Stimulated activated CD4-positive, alpha-beta T cell treated with anti-CD3 and anti-CD28 coated beads, Interleukin-2, amount 100 ng/mL, for 24 hours (primary cell): ENCODE results near the gene PKDCC.
A peak's percentile ranks its signal among the peaks of the same experiment; 100 is the strongest.

Experiments
- DNase-seq, 2 donors: peaks; one replicate each; pipeline ENCODE4 v3.0.0-alpha.2; 2020

The PKDCC gene

DNA sequence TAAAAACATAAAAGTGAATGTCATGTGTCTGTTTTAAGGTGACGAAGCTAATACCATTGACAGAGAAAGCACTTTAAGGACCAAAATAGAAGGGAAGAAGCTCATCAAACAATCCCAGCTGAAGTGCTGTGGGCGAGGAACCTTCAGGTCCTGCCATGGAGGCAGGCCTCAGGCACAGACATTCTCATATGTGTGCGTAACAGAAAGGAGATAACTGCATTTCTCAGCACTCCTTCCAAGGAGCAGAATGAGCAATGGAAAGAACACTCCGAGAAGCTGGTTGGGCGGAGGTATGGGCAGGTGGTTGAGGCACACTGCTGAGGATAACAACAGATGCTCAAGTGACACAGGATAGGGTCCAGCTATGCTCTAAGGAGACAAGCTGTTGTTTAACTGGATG lies 42.4 kb downstream of the PKDCC start:
- DNase-seq = no peak

DNA sequence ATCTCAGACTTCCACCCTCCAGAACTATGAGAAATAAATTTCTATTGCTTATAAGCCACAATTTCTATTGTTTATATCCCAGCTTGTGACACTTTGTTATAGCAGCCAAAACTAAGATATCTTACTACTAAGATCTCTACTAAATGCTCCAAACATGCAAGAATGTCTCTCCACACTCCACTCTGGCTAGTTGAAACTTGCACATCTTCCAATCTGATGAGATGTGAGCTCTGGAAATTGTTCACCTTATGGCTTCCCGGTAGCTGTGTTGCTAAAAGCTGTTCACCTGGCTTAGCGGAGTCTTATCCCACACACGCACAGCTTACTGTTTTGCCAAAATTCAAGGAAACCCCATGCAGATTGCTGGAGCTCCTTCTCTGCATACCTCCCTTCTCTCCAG lies 43.9 kb downstream of the PKDCC start:
- DNase-seq = no peak

DNA sequence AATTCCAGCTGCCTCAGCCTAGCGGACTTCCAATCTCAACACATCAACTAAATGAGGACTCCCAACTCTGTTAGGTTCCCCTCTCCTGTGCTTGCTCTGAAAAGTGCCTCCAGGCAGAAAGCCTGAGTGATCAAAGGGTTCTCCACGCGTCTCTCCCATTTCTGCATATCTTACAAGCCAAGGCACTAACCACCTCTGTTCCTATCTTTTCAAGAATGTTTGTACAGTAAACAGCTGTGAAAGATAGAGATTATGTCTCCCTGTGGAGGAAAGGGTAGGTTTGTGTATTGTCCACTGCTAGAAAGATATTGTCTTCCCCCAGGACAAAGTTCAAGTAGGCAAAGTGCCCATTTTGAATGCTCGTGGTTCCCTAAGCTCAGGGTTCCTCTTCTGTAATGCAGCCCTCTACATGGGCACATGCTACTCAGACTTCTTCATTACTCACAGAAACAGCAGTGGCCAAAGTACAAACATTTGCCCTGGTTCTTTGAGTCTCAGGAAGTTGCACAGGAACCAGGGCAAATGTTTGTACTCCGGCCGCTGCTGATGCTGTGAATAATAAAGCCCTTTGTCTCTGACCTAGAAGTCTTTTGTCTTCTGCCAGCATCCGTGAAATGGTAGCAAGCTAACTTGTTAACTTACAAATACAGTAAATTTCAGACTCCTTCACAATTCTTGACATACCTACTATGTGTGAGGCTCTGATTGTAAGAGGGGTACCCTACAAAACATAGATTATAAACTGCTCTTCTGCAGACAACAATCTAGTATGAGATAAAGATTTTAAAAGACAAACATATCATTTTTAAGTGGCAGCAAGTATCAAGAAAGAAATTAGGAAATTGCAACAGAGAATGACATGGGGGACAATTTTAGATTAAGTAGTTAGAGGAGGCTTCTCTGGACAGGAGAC lies 44.5 kb downstream of the PKDCC start:
- DNase-seq = no peak

DNA sequence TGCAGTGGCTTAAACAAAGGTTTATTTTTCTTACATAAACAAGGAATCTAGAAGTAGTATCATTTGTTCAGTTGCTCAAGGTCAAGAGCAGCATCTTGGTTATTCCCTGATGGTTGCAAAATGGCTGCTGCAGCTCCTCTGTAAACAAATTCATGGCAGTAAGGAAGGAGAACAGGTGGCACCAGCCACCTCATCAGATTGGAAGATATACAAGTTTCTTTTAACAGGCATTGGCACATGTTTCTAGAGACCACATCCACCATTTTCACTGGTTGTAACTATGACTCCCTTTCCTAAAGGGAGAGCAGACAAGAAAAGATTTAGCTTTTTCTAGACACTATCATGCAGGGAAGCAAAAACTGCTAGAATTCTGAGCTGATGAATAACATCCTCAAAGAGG lies 46.3 kb downstream of the PKDCC start:
- no peak for DNase-seq

DNA sequence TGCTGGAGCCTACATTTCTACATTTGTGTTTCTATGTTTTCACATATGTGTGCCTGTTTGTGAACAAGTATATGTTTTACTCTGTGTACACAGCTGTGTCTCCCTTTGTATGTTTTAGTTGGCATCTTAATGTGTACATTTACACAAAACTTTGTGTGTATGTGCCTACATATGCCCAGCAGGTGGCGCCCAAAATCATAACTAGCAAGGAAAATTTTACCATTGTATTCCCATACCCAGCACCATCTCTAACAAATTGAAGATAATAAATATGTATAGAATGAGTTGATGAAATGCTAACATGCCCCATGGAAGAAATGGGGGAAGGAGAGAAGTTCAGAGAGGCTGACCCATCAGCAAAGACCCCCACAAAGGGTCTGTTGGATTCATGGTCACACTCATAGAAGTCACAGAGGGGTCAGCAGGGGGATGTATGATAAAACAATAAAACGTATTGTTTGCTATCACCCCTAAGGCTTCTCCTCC lies 48.1 kb downstream of the PKDCC start:
- peak; percentile 78 to 81 for DNase-seq

DNA sequence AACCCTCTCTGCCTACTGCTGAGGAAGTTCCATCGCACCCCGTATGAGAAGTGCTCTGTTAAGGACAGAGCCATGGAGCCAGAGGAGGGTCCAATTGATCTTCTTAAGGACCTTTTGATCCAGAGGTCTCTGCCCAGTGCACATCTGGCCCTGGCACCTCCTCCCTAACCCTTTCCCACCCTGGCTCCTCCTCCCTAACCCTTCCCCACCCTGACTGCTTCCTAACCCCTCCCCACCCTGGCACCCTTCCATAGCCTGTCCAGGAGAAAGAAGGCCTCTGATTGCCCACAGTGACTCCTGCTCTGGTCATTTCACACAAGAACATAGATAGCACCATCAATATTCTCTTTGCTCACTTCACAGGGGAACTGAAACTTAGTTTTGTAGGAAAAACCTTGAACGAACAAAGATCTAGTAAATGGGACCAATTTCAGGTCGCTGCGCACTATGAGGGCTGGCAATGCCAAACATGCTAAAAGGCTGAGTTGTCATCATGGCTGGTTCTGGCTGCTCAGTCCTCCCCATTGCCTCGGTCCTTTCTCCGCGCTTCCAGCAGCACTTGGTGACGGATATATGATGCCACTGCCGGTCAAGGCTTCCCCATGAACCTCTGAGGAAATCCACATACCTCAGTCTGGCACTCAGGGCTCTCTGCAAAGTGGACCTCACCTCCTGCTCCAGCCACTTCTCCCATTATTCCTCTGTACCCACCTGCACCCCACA lies 49.2 kb downstream of the PKDCC start:
- DNase-seq = no peak

DNA sequence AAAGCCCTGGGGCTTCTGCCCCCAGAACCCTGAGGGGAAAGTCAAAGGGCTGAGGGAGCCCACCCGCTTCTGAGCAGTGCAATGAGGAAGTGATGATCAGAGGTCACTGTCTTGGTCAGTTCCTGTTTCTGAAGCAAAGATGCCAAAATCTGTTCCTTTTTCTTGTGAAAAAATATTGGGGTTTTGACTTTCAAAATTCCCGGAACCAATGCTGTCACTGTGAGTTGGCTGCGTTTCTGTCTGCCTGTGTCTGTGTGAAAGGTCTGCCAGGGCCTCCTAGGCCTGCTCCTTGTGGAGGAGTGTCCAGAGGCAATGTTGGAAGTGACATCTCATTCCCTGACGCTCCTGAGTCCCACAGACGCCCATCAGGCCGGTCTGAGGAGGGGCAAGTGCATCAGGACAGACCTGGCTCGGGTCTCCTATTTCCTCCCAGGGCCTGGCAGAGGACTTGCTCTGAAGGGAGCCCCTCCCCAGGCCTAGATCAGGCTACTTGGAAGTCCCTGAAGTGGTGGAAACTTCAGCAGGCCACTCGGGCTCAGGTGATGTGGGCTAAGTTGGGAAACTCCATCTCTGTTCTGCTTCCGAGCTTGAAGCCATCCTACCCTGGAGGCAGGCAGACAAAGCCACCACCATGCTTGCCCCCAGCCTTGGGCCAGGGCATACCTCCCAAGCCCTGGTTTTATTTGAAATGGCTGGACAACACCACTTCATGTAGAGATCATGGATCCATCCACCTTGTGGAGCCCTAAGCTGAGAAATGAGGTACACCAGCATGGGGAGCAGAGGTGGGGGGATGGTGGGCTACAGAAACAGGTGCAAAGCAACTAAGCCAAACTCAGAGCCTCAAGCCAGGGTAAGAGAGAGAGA lies 51.0 kb downstream of the PKDCC start:
- DNase-seq = no peak

DNA sequence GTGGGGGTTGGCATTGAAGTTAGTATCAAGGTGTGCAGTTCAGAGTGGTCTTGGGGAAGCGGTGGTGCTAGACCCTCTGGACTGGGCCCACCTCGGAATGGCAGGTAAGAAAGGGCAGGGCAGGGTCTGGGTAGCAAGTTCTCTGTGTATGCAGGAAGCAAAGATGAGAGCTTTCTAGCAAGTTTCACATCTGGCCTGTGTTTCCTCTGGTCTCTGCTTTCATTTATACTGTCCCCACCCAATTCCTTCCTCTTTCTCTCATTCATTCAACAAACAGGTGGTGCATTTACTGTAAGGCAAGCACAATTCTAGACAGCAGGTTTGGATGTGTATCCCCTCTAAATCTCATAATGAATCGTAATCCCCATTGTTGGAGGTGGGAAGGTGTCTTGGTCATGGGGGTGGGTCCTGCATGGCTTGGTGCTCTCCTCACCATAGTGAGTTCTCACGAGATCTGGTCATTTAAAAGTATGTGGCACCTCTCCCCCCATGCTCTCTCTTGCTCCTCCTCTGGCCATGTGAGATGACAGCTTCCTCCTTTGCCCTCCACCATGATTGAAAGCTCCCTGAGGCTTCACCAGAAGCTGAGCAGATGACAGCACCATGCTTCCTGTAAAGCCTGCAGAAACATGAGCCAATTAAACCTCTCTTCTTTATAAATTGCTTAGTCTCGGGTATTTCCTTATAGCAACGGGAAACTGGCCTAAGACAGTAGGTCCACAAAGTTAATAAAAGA lies 51.8 kb downstream of the PKDCC start:
- DNase-seq = no peak

DNA sequence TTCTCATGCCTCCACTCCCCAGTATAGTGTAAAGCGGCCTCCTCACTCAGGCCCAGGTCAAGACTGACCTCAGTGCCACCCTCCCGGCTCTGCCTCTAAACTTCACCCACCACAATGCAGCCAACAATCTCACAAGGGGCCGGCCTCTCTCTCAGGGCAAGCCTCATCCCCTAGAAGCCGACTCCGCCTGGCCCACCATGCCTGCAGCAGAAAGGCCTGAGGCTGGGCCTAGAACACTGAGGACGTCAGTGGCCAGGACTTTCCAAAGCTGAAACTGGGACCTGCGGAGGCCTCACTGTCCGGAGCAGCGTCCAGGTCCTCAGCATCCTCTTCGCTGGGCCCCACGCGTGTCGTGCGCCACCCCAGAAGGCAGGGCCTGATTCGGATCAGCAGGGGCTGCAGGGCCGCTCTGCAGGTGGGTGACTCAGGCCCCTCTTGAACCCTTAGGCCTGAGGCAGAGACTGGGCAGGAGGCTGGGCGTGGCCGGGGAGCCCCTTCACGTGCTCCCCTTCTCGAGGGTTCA lies 52.9 kb downstream of the PKDCC start:
- DNase-seq = no peak

DNA sequence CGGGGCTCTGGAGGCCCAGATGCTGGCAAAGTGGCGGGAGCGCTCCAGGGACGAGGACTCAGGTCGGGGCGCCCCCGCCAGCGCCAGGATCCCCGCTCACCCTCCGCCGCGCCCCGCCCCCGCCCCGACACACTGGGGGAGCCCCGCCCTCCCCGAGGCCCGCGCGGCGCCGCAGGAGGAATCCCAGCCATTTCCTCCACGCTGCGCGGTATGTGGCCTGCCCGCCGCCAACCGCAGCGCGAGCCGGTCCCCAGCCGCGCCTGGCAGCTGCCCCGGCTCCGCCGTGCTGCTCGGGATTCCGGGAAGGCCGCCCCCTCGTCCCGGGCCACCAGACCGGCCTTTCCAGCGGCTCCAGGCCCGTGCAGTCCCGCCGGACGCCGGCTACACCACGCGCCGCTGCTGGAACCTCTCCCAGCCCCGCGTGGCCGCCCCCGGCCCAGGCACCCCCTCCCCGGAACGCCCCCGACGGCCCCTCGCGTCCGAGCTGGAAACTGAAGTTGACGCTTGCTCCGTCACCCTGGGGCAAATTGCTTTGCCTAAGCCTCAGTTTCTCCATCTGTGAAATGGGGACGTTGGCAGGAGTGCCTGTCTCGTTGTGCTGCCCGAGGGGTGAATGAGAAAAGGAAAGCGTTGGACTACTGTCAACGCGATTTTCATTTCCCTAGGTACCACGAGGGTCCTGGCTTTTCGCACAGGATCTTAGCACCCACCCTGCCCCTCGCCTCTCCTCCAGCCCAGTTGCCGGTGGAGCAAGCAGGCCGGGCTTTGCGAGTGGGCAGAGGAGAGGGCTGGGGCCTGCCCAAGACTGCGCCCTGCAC lies 53.6 kb downstream of the PKDCC start:
- DNase-seq = peak; percentile 58 to 66

DNA sequence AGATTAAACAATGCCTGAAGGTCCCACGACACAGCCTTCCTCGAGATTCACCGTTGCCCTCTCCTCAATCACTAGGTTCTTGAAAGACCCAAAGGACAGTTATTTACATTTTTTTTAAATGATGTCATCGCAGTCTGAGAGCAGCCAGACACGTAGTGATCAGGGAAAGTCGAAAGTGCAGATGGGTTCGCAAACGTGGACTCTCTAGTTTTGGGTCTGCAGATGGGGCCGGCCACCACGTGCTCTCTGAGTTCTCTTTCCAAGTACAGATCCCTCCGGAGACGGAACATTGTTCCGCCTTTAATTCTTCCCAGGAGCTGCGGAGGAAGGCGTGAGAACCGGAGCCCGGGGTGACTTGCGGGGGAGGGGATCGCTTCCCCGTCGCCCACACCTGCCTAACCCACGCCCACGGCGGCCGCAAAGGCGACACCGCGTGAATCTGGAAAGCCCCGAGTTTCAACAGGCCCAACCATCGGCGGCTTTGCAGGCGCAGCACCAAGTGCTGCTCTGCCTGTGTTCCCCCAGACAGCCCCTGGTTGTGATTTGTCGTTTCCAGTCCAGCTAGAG lies 54.3 kb downstream of the PKDCC start:
- peak; percentile 82 to 84 for DNase-seq

DNA sequence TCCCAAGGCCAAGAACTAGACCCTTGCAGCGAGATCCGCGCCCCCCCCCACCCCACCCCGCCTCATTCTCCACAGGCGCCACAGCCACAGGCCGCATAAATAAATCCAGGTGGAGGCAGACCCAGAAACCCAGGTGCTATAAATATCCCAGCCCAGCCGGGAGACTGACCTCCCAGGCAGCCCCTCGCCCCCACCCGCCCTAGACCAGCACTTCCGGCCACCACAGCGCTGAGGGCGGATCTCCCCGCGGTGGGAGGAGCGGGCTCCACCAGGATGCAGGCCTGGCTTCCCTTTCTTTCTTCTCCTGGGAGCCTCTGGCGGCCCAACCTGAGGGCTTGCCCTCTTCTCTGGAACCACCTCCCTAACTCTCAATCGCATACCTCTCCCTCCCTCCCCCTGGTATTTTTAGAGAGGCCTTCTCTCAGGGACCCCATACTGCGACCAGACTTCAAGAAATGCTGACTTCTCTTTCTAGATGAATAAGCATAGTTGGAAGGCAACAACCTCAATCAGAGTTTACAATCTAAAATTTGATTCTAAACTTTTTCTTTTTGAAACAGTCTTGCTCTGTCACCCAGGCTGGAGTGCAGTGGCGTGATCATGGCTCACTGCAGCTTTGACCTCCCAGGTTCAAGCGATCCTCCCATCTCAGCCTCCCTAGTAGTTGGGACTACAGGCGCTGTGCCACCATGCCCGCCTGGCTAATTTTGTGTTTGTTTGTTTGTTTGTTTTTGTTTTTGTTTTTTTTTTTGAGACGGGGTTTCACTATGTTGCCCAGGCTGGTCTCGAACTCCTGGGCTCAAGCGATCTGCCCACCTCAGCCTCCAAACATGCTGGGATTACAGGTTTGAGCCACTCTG lies 55.0 kb downstream of the PKDCC start:
- peak; percentile 41 to 44 for DNase-seq

DNA sequence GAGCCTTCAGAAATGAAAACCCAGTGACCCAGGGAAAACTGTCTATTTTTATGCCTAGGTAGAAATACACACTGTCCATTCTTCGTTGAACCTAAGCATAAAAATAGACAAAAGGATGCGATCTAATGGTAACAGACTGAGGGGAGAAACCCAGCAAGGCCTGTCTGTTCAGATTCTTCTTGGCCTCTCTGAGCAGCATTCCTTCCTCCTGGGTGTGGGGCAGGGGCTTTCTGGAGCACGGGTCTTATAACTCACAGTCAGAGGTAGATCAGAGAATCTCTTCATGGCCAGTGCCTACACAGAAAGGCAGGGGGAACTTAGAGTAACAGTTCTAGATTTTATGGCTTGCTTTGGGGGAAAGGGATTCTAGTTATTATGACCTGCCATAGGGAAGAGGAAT lies 56.0 kb downstream of the PKDCC start:
- DNase-seq = no peak

DNA sequence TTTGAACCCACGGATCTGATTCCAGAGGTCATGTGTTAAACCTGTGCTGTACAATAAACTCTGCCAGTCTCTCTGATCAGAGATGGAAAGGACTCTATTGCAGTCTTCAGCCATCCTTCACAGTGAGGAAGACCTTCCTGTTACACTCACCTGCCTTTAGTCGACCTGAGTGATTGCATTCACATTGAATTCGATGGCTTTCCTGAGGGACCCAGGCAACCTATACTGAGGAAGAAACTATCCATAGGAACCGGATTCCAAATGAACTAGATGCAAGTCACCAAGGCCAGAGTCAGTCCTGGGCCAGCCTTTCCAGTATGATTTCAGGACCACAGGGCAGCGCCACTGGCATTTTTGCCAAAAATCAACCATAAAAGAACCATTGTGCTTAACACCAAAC lies 56.8 kb downstream of the PKDCC start:
- DNase-seq = no peak

DNA sequence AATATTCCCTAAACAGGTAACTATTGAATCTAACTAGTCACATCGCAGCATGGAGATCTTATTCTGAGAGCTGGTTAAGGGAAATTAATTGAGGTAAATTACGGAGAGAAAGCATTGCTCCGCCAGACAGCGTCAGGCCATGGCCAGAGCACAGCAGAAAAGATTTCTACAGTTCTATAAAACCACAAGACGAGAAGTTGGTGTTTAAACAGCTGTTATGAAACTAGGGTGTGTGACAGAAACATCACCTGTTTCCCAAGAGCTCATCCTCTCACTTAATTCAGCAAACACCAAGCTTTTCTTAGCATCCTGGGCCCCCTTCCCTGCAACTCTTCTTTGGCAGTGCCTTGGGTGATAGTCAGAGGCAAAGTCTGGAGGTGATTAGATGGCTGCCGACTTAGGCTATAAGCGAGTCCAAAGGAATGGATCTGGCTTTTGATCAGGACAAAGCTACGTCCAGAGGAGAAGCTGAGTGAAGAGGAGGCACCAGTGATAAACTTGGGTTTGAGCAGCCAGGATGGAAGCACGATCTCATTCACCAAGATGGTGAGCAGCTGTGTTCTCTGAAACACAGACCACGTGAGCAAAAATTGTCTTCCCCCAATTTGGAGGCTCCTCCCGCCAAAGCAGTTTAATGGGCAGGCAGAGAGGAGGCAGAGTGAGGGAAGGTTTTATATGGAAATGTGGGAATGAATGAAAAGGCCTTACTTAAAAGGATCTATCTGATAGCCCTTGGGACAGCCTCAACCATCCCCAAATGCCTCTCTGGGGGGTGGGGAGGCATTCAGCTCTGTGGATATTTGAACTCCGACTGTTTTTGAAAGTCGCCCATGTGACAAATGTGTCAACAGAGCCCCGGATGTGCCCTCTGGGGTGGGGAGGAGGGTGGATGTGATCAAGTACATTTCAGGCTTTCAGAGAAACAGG lies 57.8 kb downstream of the PKDCC start:
- peak; percentile 60 to 75 for DNase-seq

DNA sequence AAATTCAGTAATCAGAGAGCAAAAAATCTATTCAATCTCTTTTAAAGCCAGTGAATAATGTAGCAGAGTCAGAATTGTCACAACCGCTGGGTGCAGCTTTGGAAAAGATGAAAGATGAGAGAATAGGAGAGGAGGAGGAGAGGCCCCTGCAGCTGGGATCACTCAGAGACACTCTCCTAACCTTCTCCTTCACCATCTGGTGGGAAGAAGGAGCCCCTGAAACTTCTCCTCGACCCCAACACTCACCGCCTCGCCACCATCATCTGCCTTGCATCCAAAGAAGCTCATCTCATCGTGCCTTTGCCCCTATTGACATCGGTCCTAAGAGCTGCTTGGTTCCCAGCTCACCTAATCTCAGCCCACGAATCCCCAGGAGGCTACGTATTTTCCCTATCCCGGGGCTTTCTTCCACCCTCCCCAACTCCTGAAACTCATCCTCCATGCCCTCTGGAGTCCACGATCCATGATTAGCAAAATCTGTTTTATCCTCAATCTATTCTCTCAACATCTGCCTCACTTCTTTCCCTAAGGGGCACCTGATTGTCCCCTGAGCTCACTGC lies 58.5 kb downstream of the PKDCC start:
- no peak for DNase-seq

DNA sequence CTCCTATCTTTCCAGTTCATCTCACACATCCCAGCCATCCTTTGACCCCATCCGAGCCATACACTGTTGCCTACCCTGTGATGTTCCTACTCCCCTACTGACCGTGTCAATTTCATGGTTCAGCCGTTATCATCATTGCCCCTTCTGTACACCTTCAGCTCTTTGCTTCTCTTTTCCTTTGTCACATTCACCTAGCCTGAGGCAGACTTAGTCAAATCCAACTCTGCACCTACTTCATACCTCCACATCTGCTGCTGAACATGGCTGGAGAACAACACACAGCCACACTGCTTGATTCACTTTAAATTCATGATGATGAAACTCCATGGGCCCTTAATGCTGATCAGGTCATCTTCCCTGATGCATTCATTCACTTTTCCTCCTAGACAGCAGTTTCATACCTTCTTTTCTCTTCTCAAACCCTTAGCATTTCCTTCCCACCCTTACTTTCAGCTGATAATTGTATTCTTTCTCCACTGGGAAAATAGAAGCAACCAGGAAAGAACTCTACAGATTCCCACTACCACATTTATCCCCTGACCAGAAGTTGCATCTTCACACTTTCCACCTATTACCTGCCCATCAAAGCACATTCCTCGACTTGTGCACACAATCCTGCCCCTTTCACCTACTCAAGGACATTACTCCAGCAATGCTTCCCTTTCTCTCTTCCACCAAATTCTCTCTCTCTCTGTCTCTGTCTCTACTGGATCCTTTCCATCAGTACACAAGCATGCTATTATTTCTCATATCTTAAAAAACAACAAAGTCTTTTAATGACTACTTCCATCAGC lies 59.6 kb downstream of the PKDCC start:
- no peak for DNase-seq
